DOHH2 (cell line): Measurements from ENCODE around the gene BBS9.

Experiments
- CTCF ChIP-seq: fragments of 200-600 bp; sonication (generic); IDR thresholded peaks from one replicate; pipeline ENCODE4 v1.5.1; 2014; ENCODE audit warnings: antibody characterized with exemption, mild to moderate bottlenecking, low read depth, low read length; ENCODE audit not compliant: poor library complexity, severe bottlenecking
- EZH2phosphoT487 ChIP-seq: fragments of 200-600 bp; sonication (generic); IDR thresholded peaks from 2 replicates; pipeline ENCODE4 v1.6.1; 2017; ENCODE audit warnings: borderline replicate concordance, mild to moderate bottlenecking, antibody characterized with exemption, low read length, moderate library complexity, mixed read lengths

DNA sequence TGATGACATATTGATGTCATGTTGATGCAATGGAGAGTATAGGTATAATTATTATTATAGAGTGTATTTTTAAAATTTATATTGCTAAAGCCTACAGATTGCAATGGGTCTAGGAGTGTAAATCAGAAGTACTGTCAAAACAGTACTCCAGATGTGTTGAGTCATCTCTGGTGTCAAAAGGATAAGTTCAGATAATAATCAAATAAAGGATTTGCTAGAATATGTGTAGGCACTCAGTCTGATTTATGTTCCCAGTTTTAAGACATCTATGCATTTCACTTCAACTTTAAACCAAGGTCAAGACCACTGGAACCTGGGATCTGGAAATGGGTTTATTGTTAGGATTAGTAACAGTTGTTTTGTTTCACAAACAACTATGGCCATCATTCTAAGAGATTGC, 433.6 kb downstream of the BBS9 start:
- TF ChIP-seq CTCF (no peak), EZH2phosphoT487 (no peak)
